ENCODE results near the gene MTHFR.

The MTHFR gene

GRCh38 chr1:11796036-11796828 is 9.5 kb downstream of the MTHFR start:
- DNase-seq, result no peak

DNA sequence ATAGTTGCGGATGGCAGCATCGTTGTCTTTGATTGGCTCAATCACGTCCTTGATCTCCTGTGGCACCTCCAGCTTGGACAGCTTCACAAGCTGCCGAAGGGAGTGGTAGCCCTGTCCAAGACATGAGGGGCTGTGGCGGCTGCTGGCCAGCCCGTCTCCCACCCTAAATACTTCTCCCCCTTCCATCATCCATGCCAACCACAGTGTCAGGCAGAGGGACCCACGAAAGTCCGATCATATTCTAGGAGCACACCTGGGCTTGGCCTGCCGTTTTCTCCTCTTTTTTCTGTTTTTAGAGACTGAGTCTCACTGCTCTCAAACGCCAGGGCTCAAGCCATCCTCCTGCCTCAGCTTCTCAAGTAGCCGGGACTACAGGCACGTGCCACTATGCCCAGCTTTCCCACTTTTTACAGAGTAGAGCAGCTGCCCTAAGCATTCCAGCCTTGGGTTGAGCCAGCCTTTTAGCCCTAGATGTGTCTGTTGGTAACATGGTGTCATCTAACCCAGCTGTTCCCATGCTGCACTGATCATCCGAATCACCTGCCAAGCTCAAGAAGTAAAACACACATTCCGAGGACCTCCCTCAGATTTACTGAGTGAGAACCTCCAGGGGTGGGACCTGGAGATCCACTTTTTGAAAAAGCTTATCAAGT is 10.4 kb downstream of the MTHFR start:
- no peak for DNase-seq

DNA sequence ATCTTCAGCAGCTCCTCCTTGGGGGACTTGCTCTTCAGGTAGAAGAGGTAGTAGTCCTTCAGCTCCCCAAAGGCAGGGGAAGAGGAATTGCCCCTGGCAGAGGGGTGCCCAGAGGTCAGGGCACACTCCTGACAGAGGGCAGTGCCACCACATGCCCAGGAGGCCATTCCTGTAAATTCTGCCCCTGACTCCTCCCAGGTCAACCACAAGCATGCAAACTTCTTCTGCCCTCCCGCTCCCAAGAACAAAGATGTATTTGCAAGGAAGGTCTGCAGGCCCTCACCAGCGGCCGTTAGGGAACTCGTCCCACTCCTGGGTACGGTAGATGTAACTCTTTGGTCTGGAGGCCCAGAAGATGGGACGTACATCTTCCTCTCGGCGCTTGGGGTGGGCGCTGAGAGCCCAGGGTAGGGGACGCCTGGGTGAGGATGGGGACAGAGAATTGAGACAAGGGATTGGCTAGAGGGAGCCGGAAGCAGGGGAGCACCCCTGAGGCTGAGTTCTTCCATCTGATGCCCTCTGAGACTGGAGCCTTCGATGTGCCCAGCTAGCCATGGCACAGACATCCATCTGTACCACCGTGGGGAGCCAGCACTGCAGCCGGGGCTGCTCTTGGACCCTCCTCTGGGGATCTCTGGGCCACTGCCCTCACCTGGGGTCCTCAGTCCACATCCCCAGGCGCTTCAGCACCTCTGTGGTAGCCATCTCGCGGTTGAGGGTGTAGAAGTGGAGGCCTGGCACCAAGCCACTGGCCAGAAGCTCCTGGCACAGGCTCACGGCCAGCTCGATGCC is 11.1 kb downstream of the MTHFR start:
- DNase-seq, result no peak

DNA sequence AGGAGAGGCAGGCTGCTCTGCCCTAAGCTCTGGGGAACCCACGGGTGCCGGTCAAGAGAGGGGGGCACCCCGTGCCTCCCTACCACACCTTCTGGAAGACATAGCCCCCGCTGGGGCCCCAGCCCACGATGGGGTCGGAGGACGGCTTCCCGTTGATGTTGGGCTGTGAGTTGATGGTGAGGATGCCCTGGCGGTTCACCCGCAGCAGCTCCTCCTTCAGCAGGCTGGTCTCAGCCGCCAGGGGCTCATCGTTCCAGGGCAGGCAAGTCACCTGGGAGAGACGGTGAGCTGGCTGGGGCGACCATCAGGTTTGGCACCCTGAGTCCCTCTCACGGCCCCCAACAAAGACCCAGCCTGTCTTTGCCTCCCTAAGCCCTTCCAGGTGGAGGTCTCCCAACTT is 11.9 kb downstream of the MTHFR start:
- no peak for DNase-seq

DNA sequence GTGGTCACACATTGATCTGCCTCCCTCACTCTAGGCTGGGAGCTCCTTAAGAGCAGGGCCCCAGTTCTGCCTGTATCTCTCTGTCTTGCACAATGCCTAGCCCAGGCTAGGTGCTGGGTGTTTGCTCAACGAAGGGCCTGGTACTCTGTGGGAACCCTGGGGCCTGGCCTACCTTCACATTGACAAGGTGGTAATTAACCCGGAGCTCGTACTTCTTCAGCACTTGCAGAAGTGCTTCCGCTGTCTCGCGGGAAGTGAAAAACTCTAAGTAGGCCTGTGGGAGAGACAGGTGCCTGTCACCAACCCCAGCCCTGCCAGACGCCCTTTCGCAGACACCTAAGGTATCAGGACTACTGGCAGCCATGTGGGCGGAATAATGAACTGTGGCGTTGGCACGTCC is 13.7 kb downstream of the MTHFR start:
- DNase-seq, result no peak

- peak; percentile 75 for DNase-seq
Observed at GRCh38 chr1:11790880-11791715, 14.7 kb downstream of the MTHFR start.

GRCh38 chr1:11790101-11790879 is 15.5 kb downstream of the MTHFR start:
- no peak for DNase-seq

DNA sequence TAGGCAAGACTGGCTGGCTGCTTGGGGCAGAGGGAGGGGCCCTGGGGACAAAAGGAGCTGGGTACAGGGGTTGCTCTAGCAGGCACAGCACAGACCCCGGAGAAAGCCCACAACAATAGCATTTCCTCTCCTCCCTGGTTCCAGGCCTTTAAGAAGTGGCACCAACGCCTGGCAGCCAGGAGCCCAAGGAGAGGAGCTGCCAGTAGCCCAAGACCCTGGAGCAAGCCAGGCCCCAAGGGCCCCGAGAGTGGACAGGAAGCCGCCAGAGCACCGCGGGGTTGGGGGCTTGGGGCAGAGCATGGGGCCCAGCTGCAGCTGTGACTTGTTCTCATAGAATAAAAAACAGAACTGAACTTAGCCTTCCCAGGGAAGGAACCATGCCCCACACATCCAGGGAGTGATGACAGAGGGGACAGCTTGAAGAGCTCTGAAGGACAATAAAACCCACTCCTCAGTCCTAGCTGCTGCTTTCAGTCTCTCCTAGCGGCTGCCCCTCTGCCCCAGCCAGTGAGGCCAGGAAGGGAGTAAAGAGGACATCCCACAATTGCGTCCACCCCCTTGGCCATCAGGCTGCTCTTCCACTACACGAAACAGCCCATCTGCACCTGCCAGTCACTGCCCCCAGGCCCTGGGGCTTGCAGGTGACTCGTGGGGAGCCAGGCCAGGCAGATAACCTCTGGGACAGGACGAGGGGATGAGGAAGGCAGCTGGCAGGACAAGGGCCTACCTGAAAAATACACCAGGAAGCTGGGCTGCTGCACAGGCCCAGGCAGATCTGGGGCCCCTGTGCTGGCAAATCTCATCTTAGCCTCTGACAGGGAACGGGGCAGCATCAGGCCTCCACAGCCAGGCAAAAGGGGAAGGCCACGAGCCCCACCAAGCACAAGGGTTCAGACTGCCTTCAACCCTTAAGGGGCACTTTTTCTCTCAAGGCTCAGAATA is 16.4 kb downstream of the MTHFR start:
- DNase-seq, result no peak

- no peak for DNase-seq
Observed at GRCh38 chr1:11788549-11789053, 17.2 kb downstream of the MTHFR start.

DNA sequence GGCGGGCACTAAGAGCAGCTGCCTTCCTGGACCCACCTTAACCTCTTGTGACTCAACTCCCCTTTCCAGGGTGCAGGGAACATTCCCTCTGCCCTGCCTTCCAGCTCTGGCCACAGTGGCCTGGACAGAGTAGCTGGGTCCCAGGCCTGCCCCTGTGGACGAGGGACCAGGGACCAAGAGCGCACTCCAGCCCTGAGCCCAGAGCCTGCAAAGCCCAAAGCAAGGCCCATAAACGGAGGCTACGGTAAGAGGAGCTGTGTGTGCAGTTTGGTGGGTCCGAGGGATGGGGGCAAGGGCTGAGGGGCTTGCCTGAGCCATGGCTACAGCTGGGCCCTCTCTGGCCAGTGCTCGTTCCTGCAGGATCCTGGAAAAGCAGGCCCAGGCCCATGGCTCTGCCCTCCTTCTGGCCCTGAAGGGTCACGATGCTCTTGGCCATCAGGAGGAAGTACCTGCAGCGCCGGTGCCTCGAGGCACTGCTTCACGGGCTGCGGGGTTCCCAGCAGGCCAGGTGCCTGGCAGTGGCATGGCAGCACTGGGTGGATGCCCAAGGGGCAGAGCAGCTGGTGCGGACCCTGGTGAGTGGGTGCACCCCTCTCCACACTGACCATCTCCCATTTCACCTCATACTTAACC is 17.8 kb downstream of the MTHFR start:
- no peak for DNase-seq

DNA sequence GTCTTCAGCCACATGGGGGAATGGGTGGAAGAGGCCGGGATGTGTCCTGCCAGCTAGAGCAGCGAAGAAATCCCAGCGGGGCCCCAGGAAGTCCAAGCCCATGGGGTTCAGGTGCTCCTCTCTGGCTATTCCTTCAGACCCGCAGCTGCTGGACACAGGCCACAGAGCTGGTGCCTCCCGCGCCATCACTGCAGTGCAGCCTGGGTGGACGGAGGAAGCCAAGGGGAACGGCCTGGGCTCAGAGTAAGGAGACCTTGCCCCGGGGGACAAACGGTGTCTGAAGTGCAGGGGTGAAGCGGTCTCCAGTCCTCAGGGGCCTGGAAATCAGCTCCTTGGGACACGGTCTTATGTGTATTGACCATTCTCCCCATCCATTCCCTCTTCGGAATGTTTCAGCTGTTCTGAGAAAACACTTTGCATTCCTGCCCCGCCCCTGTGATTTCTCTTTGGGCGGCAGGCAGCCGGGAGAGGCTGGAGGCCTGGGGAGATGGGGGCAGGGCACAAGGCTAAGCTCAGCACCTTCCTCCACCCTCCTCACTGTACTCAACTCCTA is 18.4 kb downstream of the MTHFR start:
- DNase-seq, result peak; percentile 46

DNA sequence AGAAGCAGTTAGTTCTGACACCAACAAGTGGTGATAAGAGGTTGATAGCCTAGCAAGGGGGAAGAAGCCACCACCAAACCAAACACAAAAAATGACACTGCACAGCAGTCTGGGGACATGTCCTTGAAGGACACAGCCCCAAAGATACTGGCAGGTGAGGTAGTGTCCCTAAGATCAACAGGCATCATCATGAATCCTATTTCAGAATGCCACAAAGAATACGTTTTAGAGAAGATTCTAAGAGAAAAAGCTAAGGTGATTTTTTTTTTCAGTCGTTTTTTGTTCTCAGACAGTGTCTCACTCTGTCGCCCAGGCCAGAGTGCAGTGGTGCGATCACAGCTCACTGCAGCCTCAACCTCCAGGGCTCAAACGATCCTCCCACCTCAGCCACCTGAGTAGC is 19.6 kb downstream of the MTHFR start:
- no peak for DNase-seq

DNA sequence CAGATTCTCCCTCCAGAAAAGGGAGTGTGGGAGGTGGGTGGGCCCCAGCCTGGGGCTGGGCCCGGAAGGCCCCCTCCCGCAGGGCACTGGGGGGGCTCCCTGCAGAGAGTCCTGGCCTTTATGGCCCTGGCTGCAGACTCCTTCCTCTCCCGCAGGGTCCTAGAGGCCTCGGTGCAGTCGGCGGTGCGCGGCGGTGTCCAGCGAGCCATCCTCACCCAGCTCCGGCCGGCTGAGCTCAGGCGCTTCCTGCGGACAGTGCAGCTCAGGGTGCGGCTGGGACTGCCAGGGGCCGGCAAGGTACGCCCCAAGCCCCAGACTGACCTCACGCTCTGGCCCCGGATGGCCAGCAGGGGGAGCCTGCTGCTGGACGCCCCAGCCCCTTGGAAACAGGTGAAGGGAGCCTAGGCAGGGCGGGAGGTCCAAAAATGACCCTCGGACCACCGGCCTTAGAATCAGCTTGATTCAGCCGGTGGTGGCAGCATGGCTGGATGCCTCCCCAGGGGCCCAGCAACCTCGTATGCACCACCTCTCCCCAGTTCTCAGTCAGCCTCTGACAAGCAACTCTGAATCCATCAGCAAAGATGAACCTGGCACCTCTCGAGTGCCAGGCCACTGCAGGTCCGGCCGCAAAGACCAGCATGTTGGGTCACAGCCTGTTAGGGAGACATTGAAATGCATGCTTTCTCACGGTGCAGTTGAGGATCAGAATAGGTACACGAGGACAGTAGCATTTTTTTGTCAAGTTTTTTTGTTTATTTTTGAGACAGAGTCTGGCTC is 20.6 kb downstream of the MTHFR start:
- peak; percentile 47 for DNase-seq

GRCh38 chr1:11784256-11784992 is 21.3 kb downstream of the MTHFR start:
- no peak for DNase-seq

GRCh38 chr1:11783556-11783955 is 22.2 kb downstream of the MTHFR start:
- no peak for DNase-seq

DNA sequence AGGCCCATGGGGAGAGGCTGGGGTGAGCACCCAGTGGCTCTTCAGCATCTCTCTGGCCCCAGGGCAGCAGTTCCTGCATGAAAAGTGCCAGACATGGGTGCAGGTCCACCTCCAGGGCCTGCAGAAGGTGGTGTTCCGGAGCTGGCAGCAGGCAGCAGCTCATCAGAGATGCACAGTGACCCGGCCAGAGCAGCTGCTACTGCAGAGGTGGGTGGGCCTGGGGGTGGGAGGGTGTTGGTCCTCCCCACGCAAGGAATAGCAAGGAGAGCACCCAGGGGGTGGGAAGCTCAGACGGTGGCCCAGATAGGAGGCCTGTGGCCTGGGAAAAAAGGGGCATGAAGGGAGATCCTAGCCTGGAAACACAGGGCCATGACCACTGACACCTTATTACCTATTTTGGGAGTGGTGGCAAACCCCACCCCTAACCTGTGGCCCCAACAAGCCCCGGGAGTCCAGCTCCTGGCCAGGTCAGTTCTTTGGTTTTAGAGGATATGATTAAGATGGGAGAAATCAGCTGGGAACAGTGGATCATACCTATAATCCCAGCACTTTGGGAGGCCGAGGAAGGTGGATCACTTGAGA is 23.5 kb downstream of the MTHFR start:
- no peak for DNase-seq

DNA sequence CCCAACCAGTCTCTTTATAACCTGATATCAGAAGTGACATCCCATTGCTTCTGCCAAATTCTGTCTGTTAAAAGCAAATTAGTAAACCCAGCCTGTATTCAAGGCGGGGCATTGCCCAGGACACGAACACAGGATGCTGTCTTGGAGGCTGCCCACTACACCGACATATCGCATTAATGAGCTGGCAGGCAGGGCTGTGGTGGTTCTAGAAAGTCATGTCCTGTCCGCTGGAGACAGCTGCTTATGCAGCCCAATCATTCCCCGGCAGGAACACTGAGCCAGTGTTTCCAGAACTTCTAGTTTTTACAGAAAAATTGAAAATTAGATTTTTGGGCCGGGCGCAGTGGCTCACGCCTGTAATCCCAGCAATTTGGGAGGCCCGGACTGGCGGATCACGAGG is 24.5 kb downstream of the MTHFR start:
- no peak for DNase-seq

Data from HCEC 1CT (cell line).